Large intestine (tissue), 3 donors: ENCODE data around the gene NPTX1. TPM values are rescaled to one million over a fixed set of nuclear protein-coding genes. Genes with fewer than 3 reads are reported as not detected.
"Not testable (repeated sequence)": the region's sequence is repeated elsewhere in the genome, so short reads cannot be mapped to it uniquely, and the experiment has no call there.

Experiments used
- DNase-seq, 2 donors: peaks; one replicate each; pipeline versions ENCODE4 v3.0.0 to v3.0.0-alpha.2; 2013
- H3K27ac ChIP-seq: one replicate; pipeline ENCODE4 v1.5.1; 2013; ENCODE audit warnings: low read length
- H3K27me3 ChIP-seq: 2 replicates; pipeline ENCODE4 v1.6.1; 2013; ENCODE audit warnings: low read length; ENCODE audit not compliant: control insufficient read depth, insufficient read depth
- H3K36me3 ChIP-seq: 2 replicates; pipeline ENCODE4 v1.6.1; 2013; ENCODE audit warnings: low read length; ENCODE audit not compliant: control insufficient read depth, insufficient read depth
- H3K4me1 ChIP-seq: one replicate; pipeline ENCODE4 v1.6.1; 2013; ENCODE audit warnings: low read length; ENCODE audit not compliant: control insufficient read depth, insufficient read depth
- H3K4me3 ChIP-seq: one replicate; pipeline ENCODE4 v1.5.1; 2013; ENCODE audit warnings: low read length
- H3K9me3 ChIP-seq: one replicate; pipeline ENCODE4 v1.6.1; 2013; ENCODE audit warnings: mild to moderate bottlenecking, low read depth, low read length, moderate library complexity; ENCODE audit not compliant: control insufficient read depth
- WGBS: methylation state at CpG from one replicate; pipeline ENCODE4 v1.1.5; 2013; ENCODE audit warnings: low lambda C conversion rate; ENCODE audit not compliant: insufficient coverage; 5-methylcytosine and 5-hydroxymethylcytosine counted together
- polyA plus RNA-seq: library from polyadenylated mRNA; unstranded; fragments of 120-200 nt; gene quantifications from one replicate; pipeline ENCODE4 v1.2.1, GENCODE V29; 2013

NPTX1 gene
- polyA plus RNA-seq, 1 donor: 1.3 TPM

- no peak for DNase-seq
- peaks cover 26% of the 10 kb centered on the region for H3K27me3 ChIP-seq
- 33% methylated on average over 1 of the region's 10 CpGs for WGBS
- H3K4me3 ChIP-seq: no peak overlapping the region
- no peaks in the 10 kb centered on the region for H3K4me1 ChIP-seq
- no peaks in the 10 kb centered on the region for H3K36me3 ChIP-seq
- H3K27ac ChIP-seq: no peak overlapping the region
- peaks cover 5% of the 10 kb centered on the region for H3K9me3 ChIP-seq
These were observed 37.5 kb upstream of the NPTX1 start for GRCh38 chr17:80513892-80514291.

DNA sequence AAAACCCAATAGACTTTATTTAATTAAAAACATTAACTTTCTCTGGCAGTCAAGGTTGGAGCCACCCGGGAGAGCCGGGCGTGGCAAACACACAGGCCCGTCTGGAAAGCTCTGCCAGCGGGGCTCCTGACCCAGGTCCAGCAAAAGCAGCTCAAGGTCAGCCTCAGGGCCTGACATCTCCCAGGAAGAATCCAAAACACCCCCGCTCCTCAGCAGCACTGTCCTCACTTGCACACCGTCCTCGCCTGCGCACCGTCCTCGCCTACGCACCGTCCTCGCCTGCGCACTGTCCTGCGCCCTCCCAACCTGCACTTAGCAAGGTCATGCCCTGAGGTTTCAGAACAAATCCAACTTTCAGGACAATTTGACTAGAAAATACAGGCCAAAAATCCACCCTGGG, 36.8 kb upstream of the NPTX1 start:
- peaks cover 26% of the 10 kb centered on the region for H3K27me3 ChIP-seq
- no peaks in the 10 kb centered on the region for H3K36me3 ChIP-seq
- peaks cover 5% of the 10 kb centered on the region for H3K9me3 ChIP-seq
- H3K4me1 ChIP-seq: no peaks in the 10 kb centered on the region
- H3K4me3 ChIP-seq: no peak overlapping the region
- DNase-seq: no peak
- no CpG with 5 or more reads among the region's 16 CpGs for WGBS
- no peak overlapping the region for H3K27ac ChIP-seq

DNA sequence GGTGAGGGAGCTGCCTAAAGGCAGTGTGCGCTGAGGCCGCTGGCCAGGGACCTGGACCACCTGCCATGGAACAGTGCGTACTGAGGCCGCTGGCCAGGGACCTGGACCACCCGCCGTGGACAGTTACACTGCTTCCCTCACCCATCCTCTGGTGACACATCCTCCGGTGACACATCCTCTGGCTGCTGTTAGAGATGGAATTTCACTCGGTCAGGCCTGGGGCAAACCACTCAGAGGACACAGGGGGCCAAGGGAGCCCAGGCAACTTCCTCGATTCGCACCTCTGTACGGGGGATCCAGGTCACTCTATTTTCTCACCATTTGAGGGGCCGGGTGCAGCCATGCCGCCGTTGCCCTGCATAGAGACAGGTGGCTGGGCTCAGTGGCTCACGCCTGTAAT, 35.8 kb upstream of the NPTX1 start:
- DNase-seq: no peak
- WGBS: no CpG with 5 or more reads among the region's 15 CpGs
- peaks cover 5% of the 10 kb centered on the region for H3K9me3 ChIP-seq
- H3K27ac ChIP-seq: no peak overlapping the region
- no peaks in the 10 kb centered on the region for H3K36me3 ChIP-seq
- H3K27me3 ChIP-seq: peaks cover 22% of the 10 kb centered on the region
- H3K4me1 ChIP-seq: no peaks in the 10 kb centered on the region
- H3K4me3 ChIP-seq: no peak overlapping the region

DNA sequence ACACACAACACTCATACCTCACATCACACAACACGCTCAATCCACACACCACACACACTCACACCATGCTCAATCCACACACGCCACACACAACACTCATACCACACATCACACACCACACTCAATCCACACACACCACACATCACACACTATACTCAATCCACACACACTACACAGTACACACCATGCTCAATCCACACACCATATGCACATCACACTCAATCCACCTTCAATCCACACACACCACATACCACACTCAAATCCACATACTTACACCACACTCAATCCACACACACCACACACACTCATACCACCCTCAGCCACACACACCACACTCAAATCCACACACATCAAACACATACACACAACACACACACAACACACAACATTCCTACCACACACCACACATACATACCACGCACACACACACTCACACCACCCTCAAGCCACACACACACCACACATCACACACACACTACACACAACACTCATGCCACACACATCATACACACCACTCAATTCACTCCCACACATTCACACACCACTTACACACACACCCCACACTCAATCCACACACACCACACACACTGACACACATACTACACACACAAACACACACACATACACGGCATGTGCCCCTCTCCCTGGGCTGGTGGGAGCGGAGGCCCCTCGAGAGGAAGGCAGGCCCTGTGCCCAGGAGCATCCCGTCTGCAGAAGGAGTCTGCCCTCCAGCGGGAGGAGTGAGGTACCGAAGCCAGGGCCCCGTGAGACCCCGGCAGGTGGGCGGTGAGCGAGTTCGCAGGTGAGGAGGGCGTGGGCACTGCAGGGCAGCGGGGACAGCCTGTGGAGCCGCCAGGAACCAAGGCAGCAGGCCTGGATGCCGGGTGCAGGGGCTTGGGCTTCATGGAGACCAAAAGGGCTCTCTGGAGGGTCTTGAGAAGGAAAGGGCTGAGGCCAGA, 35.1 kb upstream of the NPTX1 start:
- Histone ChIP-seq H3K4me1 (no peaks in the 10 kb centered on the region), H3K27ac (no peak overlapping the region), H3K36me3 (no peaks in the 10 kb centered on the region), H3K27me3 (peaks cover 25% of the 10 kb centered on the region), H3K9me3 (peaks cover 5% of the 10 kb centered on the region), H3K4me3 (no peak overlapping the region)
- WGBS: no CpG with 5 or more reads among the region's 18 CpGs
- DNase-seq: no peak

DNA sequence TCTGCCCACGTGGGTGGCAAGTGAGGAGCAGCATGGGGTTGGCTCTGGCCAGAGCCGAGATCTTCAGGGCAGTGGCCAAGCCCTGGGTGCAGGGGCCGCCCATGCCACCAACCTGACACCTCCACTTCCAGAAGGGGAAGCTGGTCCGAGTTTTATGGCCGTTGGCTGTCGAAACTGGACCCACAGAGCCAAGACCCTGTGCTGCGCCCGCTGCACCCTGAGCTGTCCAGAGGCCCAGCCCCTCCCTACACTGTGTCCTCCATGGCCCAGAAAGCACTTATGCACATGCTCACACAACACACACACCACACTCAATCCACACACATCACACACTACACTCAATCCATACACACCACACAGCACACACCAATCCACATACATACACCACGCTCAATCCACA, 34.4 kb upstream of the NPTX1 start:
- Histone ChIP-seq H3K27me3 (peaks cover 30% of the 10 kb centered on the region), H3K36me3 (no peaks in the 10 kb centered on the region), H3K4me3 (no peak overlapping the region), H3K27ac (no peak overlapping the region), H3K9me3 (peaks cover 5% of the 10 kb centered on the region), H3K4me1 (no peaks in the 10 kb centered on the region)
- DNase-seq: no peak
- no CpG with 5 or more reads among the region's 9 CpGs for WGBS

DNA sequence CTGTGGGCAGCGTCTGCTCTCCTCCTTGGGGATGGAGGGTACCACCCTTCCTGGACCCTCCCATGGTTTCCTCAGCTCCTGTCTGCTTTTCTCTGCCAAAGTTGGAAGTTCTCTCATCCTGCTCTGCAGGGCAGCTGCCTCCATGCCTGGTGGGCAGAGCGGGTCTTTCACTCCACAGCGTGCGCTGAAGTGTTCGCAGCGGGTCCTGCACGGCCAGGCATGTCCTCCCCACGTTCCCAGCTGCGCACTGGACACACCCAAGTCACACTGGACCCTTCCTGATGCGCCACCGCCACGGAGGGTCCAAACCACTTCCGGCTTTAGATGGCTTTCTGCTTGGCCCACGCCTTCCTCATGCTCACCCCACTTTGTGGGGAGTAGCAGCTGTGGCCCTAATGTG, 33.7 kb upstream of the NPTX1 start:
- Histone ChIP-seq H3K9me3 (peaks cover 5% of the 10 kb centered on the region), H3K27me3 (peaks cover 30% of the 10 kb centered on the region), H3K4me3 (no peak overlapping the region), H3K27ac (no peak overlapping the region), H3K36me3 (no peaks in the 10 kb centered on the region), H3K4me1 (no peaks in the 10 kb centered on the region)
- DNase-seq: no peak
- no CpG with 5 or more reads among the region's 14 CpGs for WGBS

DNA sequence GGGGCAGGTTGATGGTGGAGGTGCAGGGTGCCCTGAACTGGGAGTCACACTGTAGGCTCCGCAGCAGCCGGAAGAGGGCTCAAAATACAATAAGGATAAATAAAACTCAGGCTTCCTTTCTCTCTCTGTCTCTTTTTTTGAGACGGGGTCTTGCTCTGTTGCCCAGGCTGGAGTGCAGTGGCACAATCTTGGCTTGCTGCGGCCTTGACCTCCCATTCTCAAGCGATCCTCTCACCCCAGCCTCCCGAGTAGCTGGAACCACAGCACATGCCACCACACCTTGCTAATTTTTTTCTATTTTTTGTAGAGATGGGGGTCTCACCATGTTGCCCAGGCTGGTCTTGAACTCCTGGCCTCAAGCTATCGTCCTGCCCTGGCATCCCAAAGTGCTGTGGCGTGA, 32.9 kb upstream of the NPTX1 start:
- Histone ChIP-seq H3K4me1 (no peaks in the 10 kb centered on the region), H3K9me3 (peaks cover 5% of the 10 kb centered on the region), H3K36me3 (no peaks in the 10 kb centered on the region), H3K27ac (no peak overlapping the region), H3K4me3 (no peak overlapping the region), H3K27me3 (peaks cover 36% of the 10 kb centered on the region)
- no peak for DNase-seq
- no CpG with 5 or more reads among the region's 8 CpGs for whole genome bisulfite sequencing

- no CpG with 5 or more reads among the region's 3 CpGs for WGBS
- peaks cover 28% of the 10 kb centered on the region for H3K27me3 ChIP-seq
- no peak overlapping the region for H3K4me3 ChIP-seq
- no peaks in the 10 kb centered on the region for H3K4me1 ChIP-seq
- H3K27ac ChIP-seq: no peak overlapping the region
- no peaks in the 10 kb centered on the region for H3K36me3 ChIP-seq
- H3K9me3 ChIP-seq: peaks cover 5% of the 10 kb centered on the region
- DNase-seq: no peak
These were observed 31.6 kb upstream of the NPTX1 start for GRCh38 chr17:80507965-80508364.

GRCh38 chr17:80507177-80507576, 30.8 kb upstream of the NPTX1 start:
- H3K27ac ChIP-seq, H3K36me3 ChIP-seq, H3K9me3 ChIP-seq, DNase-seq, H3K4me3 ChIP-seq, H3K4me1 ChIP-seq: not testable (repeated sequence)
- peaks cover 25% of the 10 kb centered on the region for H3K27me3 ChIP-seq
- WGBS: 70% methylated on average over 2 of the region's 4 CpGs

- WGBS: no CpG with 5 or more reads among the region's 8 CpGs
- Histone ChIP-seq H3K9me3 (no peaks in the 10 kb centered on the region), H3K4me1 (no peaks in the 10 kb centered on the region), H3K36me3 (no peaks in the 10 kb centered on the region), H3K27me3 (peaks cover 28% of the 10 kb centered on the region), H3K27ac (no peak overlapping the region), H3K4me3 (no peak overlapping the region)
- no peak for DNase-seq
These were observed 28.4 kb upstream of the NPTX1 start for GRCh38 chr17:80504686-80505413.
